Calu3 (cell line): ENCODE data around the gene FOXL1. TPM values are rescaled to one million over a fixed set of nuclear protein-coding genes. Genes with fewer than 3 reads are reported as not detected.

Experiments
- BruUV-seq: library from RNA; stranded (reverse); fragments of 400-500 nt; replicated peaks from 2 replicates; lab custom pipeline; 2021; lab: Mats Ljungman, UMichigan
- CTCF ChIA-PET: fragments of 300-600 bp; sonication (Branson Sonifier 250); formaldehyde crosslinking; loops from one replicate; lab custom pipeline; 2022; ENCODE audit warnings: antibody characterized with exemption; lab: Charles Lee
- DNase-seq: peaks from one replicate; pipeline ENCODE4 v3.0.0; 2022
- H3K27ac Mint-ChIP-seq: one replicate; pipeline ENCODE4 v1.8.0; 2022; ENCODE audit warnings: mixed read lengths; ENCODE audit not compliant: unreplicated experiment
- H3K27me3 Mint-ChIP-seq: one replicate; pipeline ENCODE4 v1.8.0; 2022; ENCODE audit warnings: mixed read lengths; ENCODE audit not compliant: unreplicated experiment
- H3K36me3 Mint-ChIP-seq: one replicate; pipeline ENCODE4 v1.8.0; 2022; ENCODE audit warnings: mild to moderate bottlenecking, moderate library complexity, mixed read lengths; ENCODE audit not compliant: insufficient read depth, unreplicated experiment
- H3K4me1 Mint-ChIP-seq: one replicate; pipeline ENCODE4 v1.8.0; 2022; ENCODE audit warnings: mild to moderate bottlenecking, low read depth, mixed read lengths; ENCODE audit not compliant: unreplicated experiment
- H3K4me3 Mint-ChIP-seq: one replicate; pipeline ENCODE4 v1.8.0; 2022; ENCODE audit warnings: mild to moderate bottlenecking, low read depth, moderate library complexity, mixed read lengths; ENCODE audit not compliant: unreplicated experiment
- H3K9me3 Mint-ChIP-seq: one replicate; pipeline ENCODE4 v1.8.0; 2022; ENCODE audit warnings: low read depth, mixed read lengths; ENCODE audit not compliant: unreplicated experiment
- intact Hi-C: fragments of 100-400 bp; cut with micrococcal nuclease; formaldehyde crosslinking; loops from one replicate; pipeline ENCODE4 v1.10.0; 2022; ENCODE audit not compliant: unreplicated experiment
- total RNA-seq: library from RNA; stranded (reverse); gene quantifications from 2 replicates; pipeline ENCODE4 v1.2.3, GENCODE V29; 2022
- TF ChIP-seq, protein P1 (sequence below): fragments of 200-600 bp; IDR thresholded peaks from one replicate; pipeline ENCODE4 v1.8.0; 2022; ENCODE audit warnings: antibody characterized with exemption; ENCODE audit not compliant: unreplicated experiment

The FOXL1 gene
- total RNA-seq, 1 experiment from 2014 or later, result 13.3 TPM

DNA sequence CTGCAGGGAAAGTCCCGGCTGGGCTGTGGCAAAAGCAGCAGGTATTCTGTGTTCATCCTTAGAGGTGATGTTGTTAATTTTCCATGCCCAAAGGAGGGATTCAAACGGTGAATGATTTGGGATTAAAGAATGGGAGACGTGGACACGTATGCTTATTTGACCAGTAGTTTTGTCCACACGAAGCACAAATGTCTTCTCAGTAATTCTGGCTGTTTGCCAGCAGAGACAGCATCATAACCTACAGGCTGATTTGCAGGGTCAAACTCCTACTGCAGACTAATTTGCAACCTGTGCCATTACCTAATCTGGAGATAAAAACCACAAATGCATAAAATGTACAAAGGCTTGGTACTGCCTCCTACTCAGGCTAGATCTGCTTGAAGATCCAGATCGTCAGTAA is 37.5 kb upstream of the FOXL1 start:
- intact Hi-C loops, result no loop called here
- DNase-seq, result no peak
- CTCF ChIA-PET, result interaction anchor here (0.7 kb wide), 1 partner anchor 375 kb away, joined by 3 read pairs; no protein-coding TSS in a partner anchor
- peaks cover 38% of the 10 kb centered on the region for H3K36me3 Mint-ChIP-seq
- H3K27ac Mint-ChIP-seq, result no peak overlapping the region
- BruUV-seq, result no TSS peak
- H3K27me3 Mint-ChIP-seq, result no peaks in the 10 kb centered on the region
- H3K4me1 Mint-ChIP-seq, result no peaks in the 10 kb centered on the region
- H3K9me3 Mint-ChIP-seq, result no peaks in the 10 kb centered on the region
- no peak overlapping the region for H3K4me3 Mint-ChIP-seq
- TF ChIP-seq, protein P1, sequence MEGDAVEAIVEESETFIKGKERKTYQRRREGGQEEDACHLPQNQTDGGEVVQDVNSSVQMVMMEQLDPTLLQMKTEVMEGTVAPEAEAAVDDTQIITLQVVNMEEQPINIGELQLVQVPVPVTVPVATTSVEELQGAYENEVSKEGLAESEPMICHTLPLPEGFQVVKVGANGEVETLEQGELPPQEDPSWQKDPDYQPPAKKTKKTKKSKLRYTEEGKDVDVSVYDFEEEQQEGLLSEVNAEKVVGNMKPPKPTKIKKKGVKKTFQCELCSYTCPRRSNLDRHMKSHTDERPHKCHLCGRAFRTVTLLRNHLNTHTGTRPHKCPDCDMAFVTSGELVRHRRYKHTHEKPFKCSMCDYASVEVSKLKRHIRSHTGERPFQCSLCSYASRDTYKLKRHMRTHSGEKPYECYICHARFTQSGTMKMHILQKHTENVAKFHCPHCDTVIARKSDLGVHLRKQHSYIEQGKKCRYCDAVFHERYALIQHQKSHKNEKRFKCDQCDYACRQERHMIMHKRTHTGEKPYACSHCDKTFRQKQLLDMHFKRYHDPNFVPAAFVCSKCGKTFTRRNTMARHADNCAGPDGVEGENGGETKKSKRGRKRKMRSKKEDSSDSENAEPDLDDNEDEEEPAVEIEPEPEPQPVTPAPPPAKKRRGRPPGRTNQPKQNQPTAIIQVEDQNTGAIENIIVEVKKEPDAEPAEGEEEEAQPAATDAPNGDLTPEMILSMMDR, result no peak

DNA sequence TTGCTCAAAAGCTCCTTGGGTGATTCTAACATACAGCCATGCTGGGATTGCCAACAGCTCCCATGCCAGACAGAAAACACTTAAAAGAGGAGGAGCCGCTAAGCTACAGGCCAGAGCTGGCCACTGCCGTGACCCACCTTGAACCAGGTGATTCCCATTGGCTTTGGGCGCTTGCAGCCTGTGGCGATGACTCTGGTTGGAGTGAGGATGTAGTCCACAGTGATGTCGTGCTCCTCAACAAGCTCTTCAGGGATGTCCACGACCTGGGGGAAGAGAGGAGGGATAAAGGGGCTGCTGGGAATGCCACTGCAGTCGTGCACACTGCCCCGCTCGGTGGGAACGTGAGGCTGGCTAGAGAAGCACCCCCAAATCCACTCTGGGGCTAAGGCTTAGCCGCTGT is 36.8 kb upstream of the FOXL1 start:
- CTCF ChIA-PET, result interaction anchor here (0.7 kb wide), 1 partner anchor 375 kb away, joined by 3 read pairs; no protein-coding TSS in a partner anchor
- Mint-ChIP-seq H3K27ac (no peak overlapping the region), H3K27me3 (no peaks in the 10 kb centered on the region), H3K9me3 (no peaks in the 10 kb centered on the region), H3K4me3 (no peak overlapping the region), H3K4me1 (no peaks in the 10 kb centered on the region), H3K36me3 (peaks cover 45% of the 10 kb centered on the region)
- intact Hi-C loops, result no loop called here
- no TSS peak for BruUV-seq
- TF ChIP-seq, protein P1, result no peak
- no peak for DNase-seq

DNA sequence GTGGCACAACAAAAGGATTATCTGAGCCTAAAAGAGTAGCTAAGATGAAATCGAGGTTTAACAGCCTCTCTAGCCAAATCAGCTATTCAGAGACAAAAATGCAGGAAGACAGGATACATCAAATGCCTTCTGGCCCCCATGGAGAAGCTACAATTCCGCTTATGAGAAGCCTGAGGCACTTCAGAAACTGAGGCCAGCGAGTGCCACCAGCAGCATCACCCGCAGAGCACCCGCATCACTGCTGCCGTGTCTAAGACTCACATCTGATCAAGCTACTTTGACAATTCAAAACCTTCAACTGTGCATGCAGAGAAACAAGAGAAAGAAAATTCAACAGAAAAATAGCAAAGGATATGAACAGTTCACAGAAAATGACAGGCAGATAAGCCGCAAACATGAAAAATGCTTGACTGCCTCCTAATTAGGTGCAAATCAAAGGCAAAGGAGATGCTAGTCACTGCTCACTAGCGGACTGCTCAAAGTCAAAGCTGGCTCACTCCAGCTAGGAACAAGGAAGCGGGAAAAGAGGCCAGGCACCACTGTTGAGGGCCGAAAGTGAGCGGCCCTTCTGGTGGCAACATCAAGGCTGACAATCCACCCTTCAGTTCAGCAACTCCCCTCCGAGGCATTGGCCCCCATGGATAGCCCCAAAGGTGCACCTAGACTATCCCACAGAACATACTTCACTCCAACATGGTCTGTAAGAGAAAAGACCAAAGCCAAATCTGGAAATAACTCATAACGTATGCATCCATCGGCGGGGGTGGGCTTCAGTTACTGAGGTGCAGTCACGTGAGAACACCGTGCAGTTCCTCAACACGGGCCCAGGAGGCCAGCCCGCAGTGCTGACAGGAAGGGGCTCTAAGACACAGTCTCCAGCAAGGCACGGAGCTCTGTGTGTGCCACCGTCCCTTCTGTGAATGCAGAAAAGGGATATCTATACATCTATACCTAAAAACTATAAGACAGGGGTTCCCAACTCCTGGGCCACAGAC is 35.3 kb upstream of the FOXL1 start:
- no TSS peak for BruUV-seq
- Mint-ChIP-seq H3K36me3 (peaks cover 47% of the 10 kb centered on the region), H3K9me3 (no peaks in the 10 kb centered on the region), H3K4me3 (no peak overlapping the region), H3K4me1 (no peaks in the 10 kb centered on the region), H3K27ac (no peak overlapping the region), H3K27me3 (no peaks in the 10 kb centered on the region)
- intact Hi-C loops, result no loop called here
- DNase-seq, result no peak
- TF ChIP-seq, protein P1, result no peak
- CTCF ChIA-PET, result interaction anchor here (0.5 kb wide), 1 partner anchor 860 kb away, joined by 4 read pairs; no protein-coding TSS in a partner anchor

DNA sequence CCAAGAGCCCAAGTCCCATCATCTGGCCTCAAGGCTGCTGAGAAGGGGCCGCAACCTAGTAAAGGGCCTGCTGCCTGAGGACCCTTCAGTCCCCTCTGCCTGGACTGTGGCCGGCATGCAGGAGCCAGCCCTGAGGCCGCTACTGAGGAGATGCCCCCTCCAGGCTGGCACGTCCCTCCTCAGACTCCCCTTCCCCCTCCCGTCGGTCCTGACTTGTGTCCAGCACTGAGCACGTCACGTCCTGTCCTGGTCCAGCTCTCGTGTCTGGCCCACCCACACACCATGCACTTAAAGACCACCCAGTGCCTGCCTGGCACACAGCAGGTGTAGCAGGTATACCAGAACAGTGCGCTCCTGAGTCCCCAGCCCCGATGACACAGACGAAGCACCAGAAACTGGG is 32.9 kb upstream of the FOXL1 start:
- intact Hi-C loops, result no loop called here
- TF ChIP-seq, protein P1, result no peak
- no peak overlapping the region for H3K27ac Mint-ChIP-seq

More for the DNA sequence above, 32.9 kb upstream of the FOXL1 start:
- no peaks in the 10 kb centered on the region for H3K4me1 Mint-ChIP-seq
- DNase-seq, result no peak
- H3K9me3 Mint-ChIP-seq, result no peaks in the 10 kb centered on the region
- H3K27me3 Mint-ChIP-seq, result no peaks in the 10 kb centered on the region
- no TSS peak for BruUV-seq
- H3K4me3 Mint-ChIP-seq, result no peak overlapping the region
- CTCF ChIA-PET, result no interaction called here
- peaks cover 40% of the 10 kb centered on the region for H3K36me3 Mint-ChIP-seq
